Ishikawa (cell line): ENCODE measurements around the gene MIB1.

Experiments
- CREB1 ChIP-seq: IDR thresholded peaks from 2 replicates; pipeline ENCODE4 v1.6.1; 2012; ENCODE audit warnings: low read depth
- EP300 ChIP-seq: IDR thresholded peaks from 2 replicates; pipeline ENCODE4 v1.6.1; 2012; ENCODE audit warnings: borderline replicate concordance
- NFIC ChIP-seq: IDR thresholded peaks from 2 replicates; pipeline ENCODE4 v1.6.1; 2012
- TAF1 ChIP-seq: IDR thresholded peaks from 2 replicates; pipeline ENCODE4 v1.6.1; 2012; ENCODE audit warnings: low read depth, mild to moderate bottlenecking
- TF ChIP-seq, protein P1 (sequence below): IDR thresholded peaks from 2 replicates; pipeline ENCODE4 v1.6.1; 2012

DNA sequence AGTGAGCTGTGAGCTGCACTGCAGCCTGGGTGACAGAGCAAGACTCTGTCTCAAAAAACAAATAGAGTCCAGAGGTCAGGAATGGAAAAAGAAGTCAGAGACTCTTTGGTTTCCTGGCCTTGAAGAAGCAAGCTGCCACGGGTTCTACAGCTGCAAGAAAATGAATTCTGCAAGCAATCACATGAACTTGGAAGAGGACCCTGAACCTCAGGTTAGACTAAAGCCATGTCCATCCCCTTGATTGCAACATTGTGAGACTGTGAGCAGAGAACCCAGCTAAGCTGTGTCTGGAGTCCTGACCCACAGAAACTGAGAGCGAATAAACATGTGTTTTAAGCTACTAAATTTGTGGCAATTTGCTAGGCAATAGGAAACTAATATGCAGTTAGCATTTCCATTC lies 12.9 kb upstream of the MIB1 start:
- TF ChIP-seq NFIC (no peak), CREB1 (no peak), TAF1 (no peak), EP300 (no peak)
- TF ChIP-seq, protein P1, sequence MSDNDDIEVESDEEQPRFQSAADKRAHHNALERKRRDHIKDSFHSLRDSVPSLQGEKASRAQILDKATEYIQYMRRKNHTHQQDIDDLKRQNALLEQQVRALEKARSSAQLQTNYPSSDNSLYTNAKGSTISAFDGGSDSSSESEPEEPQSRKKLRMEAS = no peak
